Measurements from ENCODE around the gene ATG4B. TPM values are rescaled to one million over a fixed set of nuclear protein-coding genes. Genes with fewer than 3 reads are reported as not detected.
"Not testable (repeated sequence)": the region's sequence is repeated elsewhere in the genome, so short reads cannot be mapped to it uniquely, and the experiment has no call there.

Gene ATG4B
- polyA plus RNA-seq, 3 donors from 2014 or later: 70.5 to 78.9 (median 77.2) TPM

- H3K9me3 Mint-ChIP-seq: no peaks in the 10 kb centered on the region
- no peak for DNase-seq
- peaks cover 4 to 39% (median 10%) of the 10 kb centered on the region in 3 donors for H3K36me3 Mint-ChIP-seq
- peaks cover 7 to 24% of the 10 kb centered on the region in 2 donors for H3K4me1 Mint-ChIP-seq
- no peak overlapping the region for H3K4me3 Mint-ChIP-seq
- H3K27me3 Mint-ChIP-seq (ENCODE audit: low read depth in 3 of 3): peaks cover 0 to 3% (median 0%) of the 10 kb centered on the region in 3 donors
- no peak overlapping the region for H3K27ac Mint-ChIP-seq
These were observed 15.8 kb downstream of the ATG4B start for GRCh38 chr2:241653210-241653750.

- Mint-ChIP-seq H3K4me3 (no peak overlapping the region), H3K9me3 (no peaks in the 10 kb centered on the region), H3K27me3 (ENCODE audit: low read depth in 3 of 3) (peaks cover 0 to 3% (median 0%) of the 10 kb centered on the region in 3 donors), H3K36me3 (peaks cover 7 to 45% (median 18%) of the 10 kb centered on the region in 3 donors), H3K27ac (no peak overlapping the region), H3K4me1 (peaks cover 4 to 12% of the 10 kb centered on the region in 2 donors)
- no peak for DNase-seq
These were observed 17.1 kb downstream of the ATG4B start for GRCh38 chr2:241654551-241654950.

GRCh38 chr2:241655516-241656189 lies 18.2 kb downstream of the ATG4B start:
- Mint-ChIP-seq H3K9me3 (no peaks in the 10 kb centered on the region), H3K27me3 (ENCODE audit: low read depth in 3 of 3) (peaks cover 1 to 3% (median 2%) of the 10 kb centered on the region in 3 donors), H3K36me3 (peaks cover 15 to 51% (median 25%) of the 10 kb centered on the region in 3 donors), H3K4me3 (no peak overlapping the region), H3K27ac (no peak overlapping the region), H3K4me1 (peaks cover 3 to 10% of the 10 kb centered on the region in 2 donors)
- no peak for DNase-seq

- H3K4me1 Mint-ChIP-seq: peaks cover 1 to 4% of the 10 kb centered on the region in 2 donors
- no peak overlapping the region for H3K27ac Mint-ChIP-seq
- H3K36me3 Mint-ChIP-seq: peaks cover 16 to 46% (median 22%) of the 10 kb centered on the region in 3 donors
These were observed 18.8 kb downstream of the ATG4B start for GRCh38 chr2:241656190-241656741.

GRCh38 chr2:241657786-241658254 lies 20.3 kb downstream of the ATG4B start:
- Mint-ChIP-seq H3K27ac (peak overlapping the region in 3 of 6 donors; percentile 53 to 76 (median 64)), H3K4me3 (peak overlapping the region in 1 of 5 donors; percentile 6), H3K9me3 (no peaks in the 10 kb centered on the region), H3K36me3 (peaks cover 19 to 36% (median 22%) of the 10 kb centered on the region in 3 donors), H3K4me1 (peaks cover 0 to 1% of the 10 kb centered on the region in 2 donors), H3K27me3 (ENCODE audit: low read depth in 3 of 3) (peaks cover 2 to 5% (median 2%) of the 10 kb centered on the region in 3 donors)
- DNase-seq: no peak

More at GRCh38 chr2:241656190-241656741, 18.8 kb downstream of the ATG4B start:
- no peak overlapping the region for H3K4me3 Mint-ChIP-seq
- H3K27me3 Mint-ChIP-seq (ENCODE audit: low read depth in 3 of 3): peaks cover 2 to 3% (median 2%) of the 10 kb centered on the region in 3 donors
- no peaks in the 10 kb centered on the region for H3K9me3 Mint-ChIP-seq
- no peak for DNase-seq

- Mint-ChIP-seq H3K9me3 (no peaks in the 10 kb centered on the region), H3K27ac (no peak overlapping the region), H3K36me3 (peaks cover 15 to 36% (median 22%) of the 10 kb centered on the region in 3 donors), H3K27me3 (ENCODE audit: low read depth in 3 of 3) (peaks cover 2 to 5% (median 2%) of the 10 kb centered on the region in 3 donors), H3K4me3 (no peak overlapping the region), H3K4me1 (peaks cover 0 to 1% of the 10 kb centered on the region in 2 donors)
- DNase-seq: no peak
These were observed 20.8 kb downstream of the ATG4B start for GRCh38 chr2:241658296-241658695.

- H3K4me1 Mint-ChIP-seq: peaks cover 0 to 1% of the 10 kb centered on the region in 2 donors
- peak in 1 of 3 donors; percentile 25 for DNase-seq
- H3K9me3 Mint-ChIP-seq: no peaks in the 10 kb centered on the region
- peaks cover 2 to 5% (median 2%) of the 10 kb centered on the region in 3 donors for H3K27me3 Mint-ChIP-seq (ENCODE audit: low read depth in 3 of 3)
- H3K27ac Mint-ChIP-seq: no peak overlapping the region
- no peak overlapping the region for H3K4me3 Mint-ChIP-seq
- H3K36me3 Mint-ChIP-seq: peaks cover 15 to 36% (median 22%) of the 10 kb centered on the region in 3 donors
These were observed 21.8 kb downstream of the ATG4B start for GRCh38 chr2:241659150-241659739.

GRCh38 chr2:241660593-241661213 lies 23.2 kb downstream of the ATG4B start:
- peaks cover 7% of the 10 kb centered on the region in 2 donors for H3K4me1 Mint-ChIP-seq
- no peaks in the 10 kb centered on the region for H3K9me3 Mint-ChIP-seq
- H3K27ac Mint-ChIP-seq: no peak overlapping the region
- peaks cover 18 to 24% (median 19%) of the 10 kb centered on the region in 3 donors for H3K36me3 Mint-ChIP-seq
- DNase-seq: no peak
- H3K27me3 Mint-ChIP-seq (ENCODE audit: low read depth in 3 of 3): peaks cover 2 to 4% (median 3%) of the 10 kb centered on the region in 3 donors
- H3K4me3 Mint-ChIP-seq: no peak overlapping the region

GRCh38 chr2:241662731-241663130 lies 25.2 kb downstream of the ATG4B start:
- not testable (repeated sequence) for H3K4me3 Mint-ChIP-seq; DNase-seq; H3K27ac Mint-ChIP-seq; H3K27me3 Mint-ChIP-seq (ENCODE audit: low read depth in 3 of 3); H3K9me3 Mint-ChIP-seq
- Mint-ChIP-seq H3K36me3 (peaks cover 14 to 23% (median 18%) of the 10 kb centered on the region in 3 donors), H3K4me1 (peaks cover 9 to 14% of the 10 kb centered on the region in 2 donors)

- Mint-ChIP-seq H3K27ac (peak overlapping the region in 1 of 6 donors; percentile 40), H3K4me1 (peaks cover 9 to 14% of the 10 kb centered on the region in 2 donors), H3K4me3 (no peak overlapping the region), H3K36me3 (peaks cover 0 to 16% (median 12%) of the 10 kb centered on the region in 3 donors), H3K27me3 (ENCODE audit: low read depth in 3 of 3) (peaks cover 0 to 3% (median 3%) of the 10 kb centered on the region in 3 donors), H3K9me3 (no peaks in the 10 kb centered on the region)
- DNase-seq: no peak
These were observed 28.4 kb downstream of the ATG4B start for GRCh38 chr2:241665731-241666440.

- Mint-ChIP-seq H3K27ac (peak overlapping the region in 1 of 6 donors; percentile 51), H3K9me3 (no peaks in the 10 kb centered on the region), H3K36me3 (peaks cover 0 to 16% (median 10%) of the 10 kb centered on the region in 3 donors), H3K4me1 (peaks cover 9 to 14% of the 10 kb centered on the region in 2 donors), H3K27me3 (ENCODE audit: low read depth in 3 of 3) (peaks cover 0 to 3% (median 1%) of the 10 kb centered on the region in 3 donors), H3K4me3 (no peak overlapping the region)
- DNase-seq: no peak
These were observed 29.3 kb downstream of the ATG4B start for GRCh38 chr2:241666627-241667400.

GRCh38 chr2:241668354-241668753 lies 30.9 kb downstream of the ATG4B start:
- no peak for DNase-seq
- Mint-ChIP-seq H3K36me3 (peaks cover 0 to 16% (median 8%) of the 10 kb centered on the region in 3 donors), H3K27me3 (ENCODE audit: low read depth in 3 of 3) (peaks cover 0 to 7% (median 0%) of the 10 kb centered on the region in 3 donors), H3K4me1 (peaks cover 13 to 19% of the 10 kb centered on the region in 2 donors), H3K4me3 (no peak overlapping the region), H3K27ac (no peak overlapping the region), H3K9me3 (no peaks in the 10 kb centered on the region)
